GM12873 (cell line): ENCODE measurements around the gene NFIA.

Experiments
- CTCF ChIP-seq: IDR thresholded peaks from 2 replicates; pipeline ENCODE4 v1.5.1; 2012; ENCODE audit warnings: low read depth, mild to moderate bottlenecking, moderate library complexity, low read length, control low read depth; ENCODE audit not compliant: insufficient read depth; ENCODE audit errors: missing control alignments

The NFIA gene

DNA sequence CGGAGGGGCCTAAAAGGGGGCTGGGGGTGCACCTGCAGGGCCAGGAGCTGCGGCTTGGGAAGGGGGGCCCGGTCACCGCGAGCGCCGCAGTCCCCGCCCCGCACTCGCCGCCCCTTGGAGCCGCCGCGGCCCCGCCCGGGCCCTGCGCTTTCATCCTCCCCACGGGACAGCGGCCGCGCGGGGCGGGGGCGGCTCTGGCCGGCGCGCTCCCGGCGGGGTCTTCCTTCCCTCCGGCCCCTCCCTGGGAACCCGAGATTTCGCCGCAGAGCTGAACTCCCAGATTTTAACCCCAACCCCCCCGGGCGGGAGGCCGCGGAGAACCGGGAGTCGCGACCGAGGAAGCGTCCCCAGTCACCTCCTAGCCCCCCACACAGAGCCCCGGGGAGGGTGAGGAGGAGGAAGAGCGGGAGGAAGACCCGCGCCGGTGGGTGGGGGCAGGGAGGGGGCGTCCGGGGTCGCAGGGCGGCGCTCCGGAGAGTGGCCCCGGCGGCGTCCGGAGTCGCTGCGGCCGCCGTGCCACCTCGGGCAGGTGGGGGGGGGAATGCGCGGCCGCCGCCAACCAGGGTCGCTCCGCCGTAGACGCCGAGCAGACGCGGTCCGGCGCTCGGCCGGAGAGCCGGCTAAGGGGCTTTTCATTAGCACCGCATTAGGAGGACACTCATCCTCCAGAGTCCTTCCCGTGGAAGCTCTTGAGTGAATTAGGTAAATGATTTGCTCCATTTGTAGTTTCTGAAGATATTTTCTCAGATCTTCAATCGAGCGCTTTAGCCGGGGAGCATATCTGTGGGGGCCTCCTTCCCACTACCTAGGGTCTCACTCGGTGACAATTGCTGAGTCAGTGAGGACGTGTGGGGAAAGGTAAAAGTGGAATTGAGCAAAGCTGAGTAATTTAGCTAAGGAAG is 31.6 kb upstream of the NFIA start:
- no peak for TF ChIP-seq CTCF

GRCh38 chr1:61051443-61051718 is 31.0 kb upstream of the NFIA start:
- no peak for TF ChIP-seq CTCF

DNA sequence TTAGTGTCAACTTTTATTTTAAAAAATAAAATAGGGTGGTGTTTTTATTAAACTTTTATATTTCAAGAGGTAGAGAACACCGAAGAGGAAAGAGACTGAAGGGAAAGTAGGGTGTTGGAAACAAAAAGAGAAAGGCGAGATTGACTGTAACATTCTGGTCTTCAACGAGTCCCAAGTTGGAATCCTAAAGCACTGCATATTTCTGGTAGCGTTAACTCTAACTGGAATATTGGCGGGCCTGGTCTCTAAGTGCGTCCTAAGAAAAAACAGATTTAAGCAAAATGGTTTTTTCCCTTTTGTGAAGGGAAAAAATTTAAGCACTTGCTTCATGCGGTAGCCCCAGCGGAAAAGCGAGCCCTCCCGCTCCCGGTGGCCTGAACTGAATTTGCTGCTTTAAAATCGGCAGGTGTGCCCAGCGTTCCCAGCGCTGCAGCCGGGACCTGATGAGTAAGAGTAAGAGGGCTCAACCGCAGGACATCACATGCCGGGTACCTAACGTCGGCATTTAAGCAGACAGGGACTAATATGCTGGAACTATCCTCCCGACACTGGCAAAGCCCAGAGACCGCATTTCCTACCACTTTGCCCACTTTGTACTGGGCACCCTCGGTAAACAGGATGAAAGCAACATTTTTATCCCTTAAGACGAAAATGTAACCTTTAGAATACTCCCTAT is 30.5 kb upstream of the NFIA start:
- TF ChIP-seq CTCF, result no peak

GRCh38 chr1:61052395-61053225 is 29.8 kb upstream of the NFIA start:
- no peak for TF ChIP-seq CTCF

DNA sequence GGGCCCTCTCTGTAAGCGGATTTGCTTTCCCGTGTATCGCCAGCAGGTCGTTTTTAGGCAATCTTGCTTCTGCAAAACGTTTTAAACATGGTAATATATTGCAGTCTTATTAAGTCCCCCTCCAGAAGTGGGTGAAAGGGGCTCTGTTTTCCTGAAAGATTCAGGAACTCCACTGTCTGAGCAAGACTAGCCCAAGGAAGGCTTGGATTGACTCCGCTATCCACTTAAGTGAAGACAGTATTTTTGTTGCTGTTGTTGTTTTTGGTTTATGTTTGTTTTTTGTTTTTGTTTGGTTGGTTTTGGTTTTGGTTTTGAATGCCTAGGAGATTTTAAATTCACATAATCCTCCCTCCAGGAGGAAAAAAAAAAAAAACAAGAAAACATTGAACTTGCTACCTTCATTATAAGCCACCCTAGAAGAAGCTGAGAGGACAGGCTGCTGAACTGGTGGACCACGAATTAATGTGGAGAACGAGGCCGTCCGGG is 29.1 kb upstream of the NFIA start:
- no peak for TF ChIP-seq CTCF

- no peak for TF ChIP-seq CTCF
Observed at GRCh38 chr1:61053712-61054600, 28.4 kb upstream of the NFIA start.
